ENCODE measurements around the gene PLXNA4. TPM values are rescaled to one million over a fixed set of nuclear protein-coding genes. Genes with fewer than 3 reads are reported as not detected.

Gene PLXNA4
- total and polyA plus RNA-seq, 2 experiments from 2014 or later, result 0.08 to 0.80 TPM

DNA sequence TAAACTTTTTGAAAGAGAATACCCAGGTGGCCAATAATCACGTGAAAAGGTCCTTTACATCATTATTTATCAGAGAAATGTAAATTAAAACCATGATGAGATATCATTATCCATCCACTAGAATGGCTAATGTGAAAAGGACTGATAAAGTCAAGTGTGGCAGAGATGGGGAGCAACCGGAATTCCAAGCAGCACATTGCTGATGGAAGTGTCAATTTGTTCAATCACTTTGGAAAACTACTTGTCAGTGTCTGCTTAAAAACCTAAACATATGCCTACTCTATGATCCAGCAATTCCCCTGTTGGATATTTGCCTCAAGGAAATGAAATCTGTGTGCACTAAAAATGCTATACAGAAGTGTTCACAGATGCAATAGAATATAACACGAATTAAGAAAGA lies 465.6 kb downstream of the PLXNA4 start:
- H2AFZ ChIP-seq, result no peak overlapping the region
- H3K4me3 ChIP-seq, result no peak overlapping the region
- Mint-ChIP-seq H3K27me3 (ENCODE audit: insufficient read depth, low read depth, poor library complexity) (peaks cover 5% of the 10 kb centered on the region), H3K4me1 (peaks cover 6% of the 10 kb centered on the region), H3K27ac (no peak overlapping the region), H3K9me3 (no peaks in the 10 kb centered on the region), H3K4me3 (no peak overlapping the region), H3K36me3 (ENCODE audit: low read depth) (no peaks in the 10 kb centered on the region)
- no peaks in the 10 kb centered on the region; the same call in 1 of the 2 replicates for H3K4me1 ChIP-seq (ENCODE audit: insufficient read depth)
- H3K27me3 ChIP-seq (ENCODE audit: insufficient read depth), result no peaks in the 10 kb centered on the region
- no peaks in the 10 kb centered on the region for H4K20me1 ChIP-seq (replicated peaks; ENCODE audit: insufficient read depth)
- DNase-seq (ENCODE audit: low spot score) (no peak), ATAC-seq (no peak)
- H3K9me2 ChIP-seq (ENCODE audit: insufficient read depth), result no peaks in the 10 kb centered on the region
- no peak overlapping the region for H3K27ac ChIP-seq (ENCODE audit: low read depth)
- no peaks in the 10 kb centered on the region for H3K36me3 ChIP-seq (ENCODE audit: insufficient read depth)
- no peak for TF ChIP-seq ZNF331 (CRISPR knock-in tag; IDR thresholded peaks at IDR 0.05; ENCODE audit: low read depth)
- TF ChIP-seq, protein P1, sequence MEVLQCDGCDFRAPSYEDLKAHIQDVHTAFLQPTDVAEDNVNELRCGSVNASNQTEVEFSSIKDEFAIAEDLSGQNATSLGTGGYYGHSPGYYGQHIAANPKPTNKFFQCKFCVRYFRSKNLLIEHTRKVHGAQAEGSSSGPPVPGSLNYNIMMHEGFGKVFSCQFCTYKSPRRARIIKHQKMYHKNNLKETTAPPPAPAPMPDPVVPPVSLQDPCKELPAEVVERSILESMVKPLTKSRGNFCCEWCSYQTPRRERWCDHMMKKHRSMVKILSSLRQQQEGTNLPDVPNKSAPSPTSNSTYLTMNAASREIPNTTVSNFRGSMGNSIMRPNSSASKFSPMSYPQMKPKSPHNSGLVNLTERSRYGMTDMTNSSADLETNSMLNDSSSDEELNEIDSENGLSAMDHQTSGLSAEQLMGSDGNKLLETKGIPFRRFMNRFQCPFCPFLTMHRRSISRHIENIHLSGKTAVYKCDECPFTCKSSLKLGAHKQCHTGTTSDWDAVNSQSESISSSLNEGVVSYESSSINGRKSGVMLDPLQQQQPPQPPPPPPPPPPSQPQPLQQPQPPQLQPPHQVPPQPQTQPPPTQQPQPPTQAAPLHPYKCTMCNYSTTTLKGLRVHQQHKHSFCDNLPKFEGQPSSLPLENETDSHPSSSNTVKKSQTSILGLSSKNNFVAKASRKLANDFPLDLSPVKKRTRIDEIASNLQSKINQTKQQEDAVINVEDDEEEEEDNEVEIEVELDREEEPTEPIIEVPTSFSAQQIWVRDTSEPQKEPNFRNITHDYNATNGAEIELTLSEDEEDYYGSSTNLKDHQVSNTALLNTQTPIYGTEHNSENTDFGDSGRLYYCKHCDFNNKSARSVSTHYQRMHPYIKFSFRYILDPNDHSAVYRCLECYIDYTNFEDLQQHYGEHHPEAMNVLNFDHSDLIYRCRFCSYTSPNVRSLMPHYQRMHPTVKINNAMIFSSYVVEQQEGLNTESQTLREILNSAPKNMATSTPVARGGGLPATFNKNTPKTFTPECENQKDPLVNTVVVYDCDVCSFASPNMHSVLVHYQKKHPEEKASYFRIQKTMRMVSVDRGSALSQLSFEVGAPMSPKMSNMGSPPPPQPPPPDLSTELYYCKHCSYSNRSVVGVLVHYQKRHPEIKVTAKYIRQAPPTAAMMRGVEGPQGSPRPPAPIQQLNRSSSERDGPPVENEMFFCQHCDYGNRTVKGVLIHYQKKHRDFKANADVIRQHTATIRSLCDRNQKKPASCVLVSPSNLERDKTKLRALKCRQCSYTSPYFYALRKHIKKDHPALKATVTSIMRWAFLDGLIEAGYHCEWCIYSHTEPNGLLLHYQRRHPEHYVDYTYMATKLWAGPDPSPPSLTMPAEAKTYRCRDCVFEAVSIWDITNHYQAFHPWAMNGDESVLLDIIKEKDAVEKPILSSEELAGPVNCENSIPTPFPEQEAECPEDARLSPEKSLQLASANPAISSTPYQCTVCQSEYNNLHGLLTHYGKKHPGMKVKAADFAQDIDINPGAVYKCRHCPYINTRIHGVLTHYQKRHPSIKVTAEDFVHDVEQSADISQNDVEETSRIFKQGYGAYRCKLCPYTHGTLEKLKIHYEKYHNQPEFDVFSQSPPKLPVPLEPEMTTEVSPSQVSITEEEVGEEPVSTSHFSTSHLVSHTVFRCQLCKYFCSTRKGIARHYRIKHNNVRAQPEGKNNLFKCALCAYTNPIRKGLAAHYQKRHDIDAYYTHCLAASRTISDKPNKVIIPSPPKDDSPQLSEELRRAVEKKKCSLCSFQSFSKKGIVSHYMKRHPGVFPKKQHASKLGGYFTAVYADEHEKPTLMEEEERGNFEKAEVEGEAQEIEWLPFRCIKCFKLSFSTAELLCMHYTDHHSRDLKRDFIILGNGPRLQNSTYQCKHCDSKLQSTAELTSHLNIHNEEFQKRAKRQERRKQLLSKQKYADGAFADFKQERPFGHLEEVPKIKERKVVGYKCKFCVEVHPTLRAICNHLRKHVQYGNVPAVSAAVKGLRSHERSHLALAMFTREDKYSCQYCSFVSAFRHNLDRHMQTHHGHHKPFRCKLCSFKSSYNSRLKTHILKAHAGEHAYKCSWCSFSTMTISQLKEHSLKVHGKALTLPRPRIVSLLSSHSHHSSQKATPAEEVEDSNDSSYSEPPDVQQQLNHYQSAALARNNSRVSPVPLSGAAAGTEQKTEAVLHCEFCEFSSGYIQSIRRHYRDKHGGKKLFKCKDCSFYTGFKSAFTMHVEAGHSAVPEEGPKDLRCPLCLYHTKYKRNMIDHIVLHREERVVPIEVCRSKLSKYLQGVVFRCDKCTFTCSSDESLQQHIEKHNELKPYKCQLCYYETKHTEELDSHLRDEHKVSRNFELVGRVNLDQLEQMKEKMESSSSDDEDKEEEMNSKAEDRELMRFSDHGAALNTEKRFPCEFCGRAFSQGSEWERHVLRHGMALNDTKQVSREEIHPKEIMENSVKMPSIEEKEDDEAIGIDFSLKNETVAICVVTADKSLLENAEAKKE (CRISPR knock-in tag; IDR thresholded peaks at IDR 0.05), result no peak
- H3F3A ChIP-seq (replicated peaks; ENCODE audit: low read depth), result no peaks in the 10 kb centered on the region
- H3K79me2 ChIP-seq (replicated peaks; ENCODE audit: insufficient read depth), result no peaks in the 10 kb centered on the region
- no peak overlapping the region for H3K4me2 ChIP-seq

GRCh38 chr7:132109769-132110168 lies 466.5 kb downstream of the PLXNA4 start:
- ATAC-seq (no peak), DNase-seq (ENCODE audit: low spot score) (no peak)
- H2AFZ ChIP-seq, result no peak overlapping the region
- no peaks in the 10 kb centered on the region for H3K27me3 ChIP-seq (ENCODE audit: insufficient read depth)
- no peaks in the 10 kb centered on the region for H3K36me3 ChIP-seq (ENCODE audit: insufficient read depth)
- H3F3A ChIP-seq (replicated peaks; ENCODE audit: low read depth), result no peaks in the 10 kb centered on the region
- no peaks in the 10 kb centered on the region for H4K20me1 ChIP-seq (replicated peaks; ENCODE audit: insufficient read depth)
- no peaks in the 10 kb centered on the region; the same call in 1 of the 2 replicates for H3K4me1 ChIP-seq (ENCODE audit: insufficient read depth)
- H3K4me3 Mint-ChIP-seq, result no peak overlapping the region
- no peak overlapping the region for H3K27ac ChIP-seq (ENCODE audit: low read depth)
- no peak for TF ChIP-seq NANOG (IDR thresholded peaks at IDR 0.05; ENCODE audit: borderline replicate concordance)
- H3K27me3 Mint-ChIP-seq (ENCODE audit: insufficient read depth, low read depth, poor library complexity), result peaks cover 5% of the 10 kb centered on the region
- H3K4me1 Mint-ChIP-seq, result peaks cover 9% of the 10 kb centered on the region
- no peaks in the 10 kb centered on the region for H3K9me3 Mint-ChIP-seq
- H3K27ac Mint-ChIP-seq, result no peak overlapping the region
- no peaks in the 10 kb centered on the region for H3K9me2 ChIP-seq (ENCODE audit: insufficient read depth)
- no peak overlapping the region for H3K4me3 ChIP-seq
- no peaks in the 10 kb centered on the region for H3K79me2 ChIP-seq (replicated peaks; ENCODE audit: insufficient read depth)
- no peak overlapping the region for H3K4me2 ChIP-seq
- H3K36me3 Mint-ChIP-seq (ENCODE audit: low read depth), result no peaks in the 10 kb centered on the region

Measured in GM23338 (cell line).